Gastrocnemius medialis (tissue), 4 donors: ENCODE data around the gene ADTRP. TPM values are rescaled to one million over a fixed set of nuclear protein-coding genes. Genes with fewer than 3 reads are reported as not detected.

Experiments
- ATAC-seq, 2 donors: fragments of 150-250 bp; one replicate each; pipeline ENCODE4 v1.9.1; 2016
- DNase-seq, 2 donors: peaks; one replicate each; pipeline ENCODE4 v3.0.0-alpha.2; 2019
- H3K27ac ChIP-seq, 4 donors: fragments of 200-600 bp; sonication (generic); 1 replicate in 1 of 4; 2 replicates in 3 of 4; pipeline ENCODE4 v1.5.1; 2016 to 2018; ENCODE audit warnings: mild to moderate bottlenecking in 2 of 4, moderate library complexity in 1 of 4
- H3K27me3 ChIP-seq, 3 donors: fragments of 200-600 bp; sonication (generic) in 2 of 3; 1 replicate in 1 of 3; 2 replicates in 2 of 3; pipeline versions ENCODE4 v1.5.1 to v1.6.0; 2016 to 2019; ENCODE audit warnings: mild to moderate bottlenecking in 1 of 3, moderate library complexity in 1 of 3
- H3K36me3 ChIP-seq, 2 donors: fragments of 200-600 bp; sonication (generic) in 1 of 2; one replicate each; pipeline ENCODE4 v1.5.1; 2017 to 2018
- H3K4me1 ChIP-seq, 2 donors: fragments of 200-600 bp; sonication (generic) in 1 of 2; one replicate each; pipeline ENCODE4 v1.5.1; 2016 to 2017; ENCODE audit warnings: mild to moderate bottlenecking in 2 of 2
- H3K4me3 ChIP-seq, 4 donors: fragments of 200-600 bp; sonication (generic) in 3 of 4; 1 replicate in 1 of 4; 2 replicates in 3 of 4; pipeline ENCODE4 v1.5.1; 2016 to 2019; ENCODE audit warnings: mild to moderate bottlenecking in 2 of 4
- H3K9me3 ChIP-seq, 3 donors: fragments of 200-600 bp; sonication (generic) in 2 of 3; 1 replicate in 1 of 3; 2 replicates in 2 of 3; pipeline ENCODE4 v1.5.1; 2016 to 2019
- POLR2A ChIP-seq, 2 donors: fragments of 450-650 bp; IDR thresholded peaks; one replicate each; pipeline ENCODE4 v1.6.1; 2017; ENCODE audit warnings: antibody characterized with exemption in 2 of 2, mild to moderate bottlenecking in 2 of 2, moderate library complexity in 2 of 2
- in situ Hi-C, 4 donors: fragments of 200-750 bp; cut with MboI; loops; one replicate each; pipeline versions ENCODE4 v1.15.0 to v1.8.0; 2017; ENCODE audit warnings: low sequenced_read_pairs in 4 of 4
- intact Hi-C: fragments of 100-400 bp; cut with DNase I; formaldehyde crosslinking; loops from one replicate; pipeline ENCODE4 v1.15.1; 2023; ENCODE audit warnings: low total_unique reads
- total RNA-seq, 4 donors: library from RNA; depleted of rRNA; stranded (reverse); fragments of >200 nt; gene quantifications; one replicate each; pipeline versions ENCODE4 v1.1.0 to v1.2.3, GENCODE V29; 2016
- TF ChIP-seq, protein P1 (sequence below), 5 experiments: fragments of 450-650 bp in 3 of 5; fragments of 200-600 bp in 2 of 5; sonication (generic) in 2 of 5; IDR thresholded peaks in 4 of 5; conservative IDR thresholded peaks in 1 of 5; 1 replicate in 4 of 5; 2 replicates in 1 of 5; pipeline ENCODE4 v1.5.1; 2016 to 2019; ENCODE audit warnings: antibody characterized with exemption in 5 of 5, mild to moderate bottlenecking in 3 of 5, moderate library complexity in 3 of 5

The ADTRP gene
- total RNA-seq, 4 donors from 2014 or later = 0.31 to 0.73 TPM; not detected in 2

GRCh38 chr6:11795403-11795802 is 16.8 kb upstream of the ADTRP start:
- Histone ChIP-seq H3K27me3 (no peaks in the 10 kb centered on the region), H3K9me3 (no peaks in the 10 kb centered on the region), H3K4me1 (no peaks in the 10 kb centered on the region), H3K36me3 (no peaks in the 10 kb centered on the region), H3K27ac (no peak overlapping the region), H3K4me3 (no peak overlapping the region)
- no peak for DNase-seq
- TF ChIP-seq, protein P1, sequence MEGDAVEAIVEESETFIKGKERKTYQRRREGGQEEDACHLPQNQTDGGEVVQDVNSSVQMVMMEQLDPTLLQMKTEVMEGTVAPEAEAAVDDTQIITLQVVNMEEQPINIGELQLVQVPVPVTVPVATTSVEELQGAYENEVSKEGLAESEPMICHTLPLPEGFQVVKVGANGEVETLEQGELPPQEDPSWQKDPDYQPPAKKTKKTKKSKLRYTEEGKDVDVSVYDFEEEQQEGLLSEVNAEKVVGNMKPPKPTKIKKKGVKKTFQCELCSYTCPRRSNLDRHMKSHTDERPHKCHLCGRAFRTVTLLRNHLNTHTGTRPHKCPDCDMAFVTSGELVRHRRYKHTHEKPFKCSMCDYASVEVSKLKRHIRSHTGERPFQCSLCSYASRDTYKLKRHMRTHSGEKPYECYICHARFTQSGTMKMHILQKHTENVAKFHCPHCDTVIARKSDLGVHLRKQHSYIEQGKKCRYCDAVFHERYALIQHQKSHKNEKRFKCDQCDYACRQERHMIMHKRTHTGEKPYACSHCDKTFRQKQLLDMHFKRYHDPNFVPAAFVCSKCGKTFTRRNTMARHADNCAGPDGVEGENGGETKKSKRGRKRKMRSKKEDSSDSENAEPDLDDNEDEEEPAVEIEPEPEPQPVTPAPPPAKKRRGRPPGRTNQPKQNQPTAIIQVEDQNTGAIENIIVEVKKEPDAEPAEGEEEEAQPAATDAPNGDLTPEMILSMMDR (IDR thresholded peaks at IDR 0.05 in 4 of 5, conservative IDR thresholded peaks at IDR 0.05 in 1 of 5) = no peak
- TF ChIP-seq POLR2A (IDR thresholded peaks at IDR 0.05) = no peak
- no peak for ATAC-seq
- in situ Hi-C loops = no loop called here
- intact Hi-C loops = no loop called here

DNA sequence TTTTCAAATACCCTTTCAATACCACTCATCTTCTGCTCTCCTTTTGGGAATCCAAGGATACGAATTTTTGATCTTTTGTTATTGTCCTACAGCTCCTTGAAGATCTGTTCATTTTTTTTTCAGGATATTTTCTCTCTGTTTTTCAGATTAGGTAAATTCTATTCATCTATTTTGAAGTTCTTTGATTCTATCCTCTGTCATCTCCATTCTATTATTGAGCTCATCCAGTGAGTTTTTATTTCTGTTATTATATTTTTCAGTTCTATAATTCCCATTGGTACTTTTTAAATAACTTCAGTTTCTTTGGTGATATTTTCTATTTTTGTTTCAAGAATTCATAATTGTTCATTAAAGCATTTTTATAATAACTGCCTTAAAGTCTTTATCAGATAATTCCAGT is 14.7 kb upstream of the ADTRP start:
- DNase-seq (no peak), ATAC-seq (no peak)
- no peak overlapping the region for H3K4me3 ChIP-seq
- intact Hi-C loops (no loop called here), in situ Hi-C loops (no loop called here)
- H3K9me3 ChIP-seq = no peaks in the 10 kb centered on the region
- H3K36me3 ChIP-seq = no peaks in the 10 kb centered on the region
- no peaks in the 10 kb centered on the region for H3K4me1 ChIP-seq
- TF ChIP-seq, protein P1 (IDR thresholded peaks at IDR 0.05 in 4 of 5, conservative IDR thresholded peaks at IDR 0.05 in 1 of 5) = no peak
- TF ChIP-seq POLR2A (IDR thresholded peaks at IDR 0.05) = no peak
- H3K27me3 ChIP-seq = no peaks in the 10 kb centered on the region
- H3K27ac ChIP-seq = no peak overlapping the region

DNA sequence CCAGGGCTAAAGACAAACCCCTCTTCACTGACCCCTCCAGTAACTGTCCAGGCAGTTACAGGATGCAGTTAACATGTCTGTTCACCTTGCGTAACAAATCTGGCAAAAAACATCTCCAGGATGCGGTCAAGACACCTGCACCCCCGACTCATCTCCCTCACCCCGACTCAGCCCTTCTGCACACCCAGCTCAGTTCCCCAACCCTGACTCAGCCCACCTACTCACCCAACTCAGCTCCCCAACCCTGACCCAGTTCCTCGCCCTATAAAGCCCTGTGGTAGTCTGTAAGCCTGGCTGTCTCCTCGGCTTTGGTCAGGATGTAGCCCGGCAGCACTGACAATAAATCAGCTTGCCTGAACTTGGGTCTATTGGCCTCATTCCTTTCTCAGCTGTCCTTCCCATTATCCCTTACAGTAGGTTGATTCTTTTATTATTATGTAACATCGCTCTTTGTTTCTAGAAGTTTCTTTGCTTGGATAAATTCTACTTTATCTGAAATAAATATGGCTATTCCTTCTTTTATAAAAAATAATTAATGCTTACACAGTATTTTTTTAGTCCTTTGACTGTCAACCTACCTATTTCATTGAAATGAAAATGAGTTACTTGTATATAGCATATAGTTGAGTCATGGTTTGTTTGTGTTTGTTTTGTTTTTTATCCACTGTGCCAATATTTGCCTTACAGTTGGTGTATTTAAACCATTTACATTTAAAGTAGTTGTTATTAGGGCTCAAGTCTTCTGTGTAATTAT is 12.9 kb upstream of the ADTRP start:
- Histone ChIP-seq H3K4me1 (no peaks in the 10 kb centered on the region), H3K4me3 (no peak overlapping the region), H3K27ac (no peak overlapping the region), H3K27me3 (no peaks in the 10 kb centered on the region), H3K9me3 (no peaks in the 10 kb centered on the region), H3K36me3 (no peaks in the 10 kb centered on the region)
- intact Hi-C loops (no loop called here), in situ Hi-C loops (no loop called here)
- DNase-seq = no peak
- no peak for TF ChIP-seq POLR2A (IDR thresholded peaks at IDR 0.05)
- TF ChIP-seq, protein P1 (IDR thresholded peaks at IDR 0.05 in 4 of 5, conservative IDR thresholded peaks at IDR 0.05 in 1 of 5) = no peak
- no peak for ATAC-seq

DNA sequence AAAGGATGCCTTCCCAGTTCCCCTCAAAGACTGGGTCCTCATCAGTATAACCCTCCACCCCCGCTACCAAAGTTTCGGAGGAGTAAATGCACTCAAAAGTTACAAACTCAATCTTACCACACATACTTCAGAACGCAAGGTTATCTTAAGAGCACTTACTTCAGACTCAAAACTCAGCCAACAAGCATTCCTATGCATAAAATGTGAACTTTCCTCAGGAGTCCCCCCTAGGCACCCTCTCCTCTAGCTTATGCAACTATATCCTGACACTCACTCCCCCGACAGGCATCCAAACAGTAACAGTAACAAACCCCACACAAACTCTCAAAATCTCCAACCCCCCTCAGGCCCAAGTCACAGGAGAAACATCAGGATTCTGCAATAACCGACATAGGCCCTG is 11.1 kb upstream of the ADTRP start:
- in situ Hi-C loops (no loop called here), intact Hi-C loops (no loop called here)
- Histone ChIP-seq H3K36me3 (no peaks in the 10 kb centered on the region), H3K4me1 (no peaks in the 10 kb centered on the region), H3K27me3 (no peaks in the 10 kb centered on the region), H3K4me3 (no peak overlapping the region), H3K27ac (no peak overlapping the region), H3K9me3 (no peaks in the 10 kb centered on the region)
- ATAC-seq (no peak), DNase-seq (no peak)
- TF ChIP-seq POLR2A (IDR thresholded peaks at IDR 0.05) = no peak
- TF ChIP-seq, protein P1 (IDR thresholded peaks at IDR 0.05 in 4 of 5, conservative IDR thresholded peaks at IDR 0.05 in 1 of 5) = no peak

GRCh38 chr6:11788043-11788442 is 9.4 kb upstream of the ADTRP start:
- H3K27ac ChIP-seq = no peak overlapping the region
- in situ Hi-C loops = no loop called here
- TF ChIP-seq, protein P1 (IDR thresholded peaks at IDR 0.05 in 4 of 5, conservative IDR thresholded peaks at IDR 0.05 in 1 of 5) = no peak
- no peak for TF ChIP-seq POLR2A (IDR thresholded peaks at IDR 0.05)
- no peaks in the 10 kb centered on the region for H3K9me3 ChIP-seq
- H3K27me3 ChIP-seq = no peaks in the 10 kb centered on the region
- ATAC-seq = no peak
- no peak overlapping the region for H3K4me3 ChIP-seq
- intact Hi-C loops = no loop called here
- DNase-seq = no peak
- H3K36me3 ChIP-seq = no peaks in the 10 kb centered on the region
- no peaks in the 10 kb centered on the region for H3K4me1 ChIP-seq
